ENCODE results near the gene MIS12. TPM values are rescaled to one million over a fixed set of nuclear protein-coding genes. Genes with fewer than 3 reads are reported as not detected.

MIS12 gene
- total and polyA plus RNA-seq, 2 of the 13 experiments (the other 11 are each of a cell fraction or from before 2014, with no cell fraction given), result 13.4 to 28.0 TPM

GRCh38 chr17:5438716-5439445 is 47.5 kb upstream of the MIS12 start, which contains the start of gene C1QBP (continued):
- TF ChIP-seq ELK4 (CRISPR knock-in tag; IDR thresholded peaks at IDR 0.05; ENCODE audit: borderline replicate concordance), result no peak
- peak; percentile 81 for TF ChIP-seq ZNF274 (CRISPR knock-in tag; IDR thresholded peaks at IDR 0.05)
- TF ChIP-seq SIN3A (IDR thresholded peaks at IDR 0.05; ENCODE audit: borderline replicate concordance, low read depth, low read length), result peak; percentile 81; the same call in 1 of the 2 replicates
- no peak for TF ChIP-seq SIX1 (CRISPR knock-in tag; IDR thresholded peaks at IDR 0.05; ENCODE audit: borderline replicate concordance)
- TF ChIP-seq ZFYVE20 (CRISPR knock-in tag; IDR thresholded peaks at IDR 0.05; ENCODE audit: borderline replicate concordance, low read depth), result 0 out of 2 replicates have a peak, but pooled peaks have one; percentile 70
- no peak; the same call in 1 of the 2 replicates for TF ChIP-seq ZNF674 (CRISPR knock-in tag; IDR thresholded peaks at IDR 0.05; ENCODE audit: low read depth)
- no peak for TF ChIP-seq RELA (CRISPR knock-in tag; IDR thresholded peaks at IDR 0.05)
- no peak for TF ChIP-seq ZNF512B (CRISPR knock-in tag; IDR thresholded peaks at IDR 0.05; ENCODE audit: borderline replicate concordance)
- peak; percentile 51; the same call in 1 of the 2 replicates for TF ChIP-seq ZBTB33 (CRISPR knock-in tag; IDR thresholded peaks at IDR 0.05)
- TF ChIP-seq ZNF556 (CRISPR knock-in tag; IDR thresholded peaks at IDR 0.05; ENCODE audit: borderline replicate concordance), result peak; percentile 93; the same call in 1 of the 2 replicates
- peak; percentile 91; the same call in 1 of the 2 replicates for TF ChIP-seq ZNF678 (CRISPR knock-in tag; IDR thresholded peaks at IDR 0.05)
- peak; percentile 100 for TF ChIP-seq ZFX (CRISPR knock-in tag; IDR thresholded peaks at IDR 0.05; ENCODE audit: low read depth)
- TF ChIP-seq NONO (IDR thresholded peaks at IDR 0.05), result no peak
- TF ChIP-seq NONO (CRISPR knock-in tag; conservative IDR thresholded peaks at IDR 0.05), result peak; percentile 85
- no peak for TF ChIP-seq ZBTB20 (CRISPR knock-in tag; IDR thresholded peaks at IDR 0.05; ENCODE audit: borderline replicate concordance, low read depth)
- TF ChIP-seq ZNF326 (CRISPR knock-in tag; IDR thresholded peaks at IDR 0.05; ENCODE audit: borderline replicate concordance), result no peak
- TF ChIP-seq ZFP62 (CRISPR knock-in tag; IDR thresholded peaks at IDR 0.05), result no peak
- no peak; the same call in 1 of the 2 replicates for TF ChIP-seq CEBPG (CRISPR knock-in tag; IDR thresholded peaks at IDR 0.05)
- peak; percentile 77 for TF ChIP-seq HNRNPLL (IDR thresholded peaks at IDR 0.05; ENCODE audit: low read depth, low read length, poor library complexity, severe bottlenecking)
- TF ChIP-seq ZBTB26 (CRISPR knock-in tag; IDR thresholded peaks at IDR 0.05; ENCODE audit: borderline replicate concordance), result no peak
- no peak for TF ChIP-seq MBNL3 (CRISPR knock-in tag; conservative IDR thresholded peaks at IDR 0.05)
- no peak for TF ChIP-seq SNRNP70 (IDR thresholded peaks at IDR 0.05; ENCODE audit: low read depth, low read length)

Measured in HepG2 (cell line).